ENCODE measurements around the gene HRH1. TPM values are rescaled to one million over a fixed set of nuclear protein-coding genes. Genes with fewer than 3 reads are reported as not detected.

Gene HRH1
- total RNA-seq, 2 experiments from 2014 or later, result not detected

DNA sequence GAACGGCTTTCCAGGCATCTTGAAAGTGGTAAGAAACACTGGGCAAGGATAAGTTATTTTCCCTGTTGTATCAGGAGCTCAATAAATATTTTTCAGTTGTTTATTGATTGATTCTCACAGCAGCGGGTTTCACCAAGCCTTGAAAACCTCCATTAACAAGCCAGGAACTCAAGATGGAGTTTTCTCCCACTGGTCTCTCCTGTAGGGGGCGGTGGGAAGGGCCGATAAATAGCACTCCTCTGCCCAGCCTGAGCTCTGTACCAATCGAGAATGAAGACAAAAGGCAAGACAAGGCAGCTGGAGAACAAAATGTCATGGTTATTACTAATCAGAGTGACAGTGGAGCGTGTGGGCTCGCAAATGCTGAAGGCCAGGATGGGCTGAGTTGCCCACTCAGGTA lies 7.4 kb downstream of the HRH1 start:
- H3K9me3 Mint-ChIP-seq, result no peaks in the 10 kb centered on the region
- POLR2A ChIA-PET, result no interaction called here

DNA sequence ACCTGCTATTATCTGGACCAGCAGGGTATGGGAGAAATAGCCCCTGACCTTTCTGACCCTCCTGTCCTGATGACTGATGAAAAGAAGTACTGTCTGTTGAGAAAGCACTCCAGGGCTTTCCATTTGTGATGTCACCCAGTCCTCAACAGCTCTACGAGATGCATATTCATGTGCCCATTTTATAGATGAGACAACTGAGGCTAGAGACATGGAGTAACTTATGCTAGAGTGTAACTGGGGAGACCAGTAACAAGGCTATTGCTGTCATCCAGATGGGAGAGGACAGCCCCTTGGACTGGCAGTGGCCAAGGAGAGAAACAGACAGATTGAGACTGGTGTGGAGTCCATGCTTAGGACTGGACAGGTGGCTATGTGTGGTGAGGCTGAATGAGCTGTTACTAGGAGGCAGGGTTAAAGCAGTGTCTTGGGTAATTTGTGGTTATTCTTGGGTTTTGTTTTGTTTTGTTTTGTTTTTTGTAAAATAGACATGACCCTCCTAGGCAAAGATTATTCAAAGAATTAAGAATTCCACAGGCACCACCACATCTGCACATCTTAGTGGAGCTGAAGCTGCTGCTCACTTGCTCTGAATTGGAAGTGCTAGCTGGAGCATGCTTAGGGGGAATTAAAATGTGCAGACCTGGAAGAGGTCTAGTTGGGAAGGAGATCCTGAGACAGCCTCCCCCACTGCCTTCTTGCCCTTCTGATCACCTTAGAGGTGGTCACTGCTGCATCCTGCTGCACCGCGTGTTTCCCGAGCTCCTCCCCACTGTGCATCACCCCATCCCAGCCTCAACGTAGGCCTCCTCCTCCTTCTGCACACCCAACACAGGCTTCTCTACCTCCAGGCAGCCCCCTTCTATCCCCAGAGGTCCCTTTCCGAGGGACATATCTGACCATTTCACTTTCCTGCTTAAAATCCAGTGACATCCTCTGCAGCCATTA lies 8.4 kb downstream of the HRH1 start:
- Histone ChIP-seq H3K4me3 (ENCODE audit: low read length) (no peak overlapping the region), H3K9me3 (ENCODE audit: control insufficient read depth in 1 of 2, insufficient read depth in 1 of 2, low read length in 2 of 2) (no peaks in the 10 kb centered on the region), H3K27me3 (ENCODE audit: control insufficient read depth in 1 of 2, insufficient read depth in 2 of 2, low read length in 2 of 2) (peaks cover 0 to 5% of the 10 kb centered on the region in 2 experiments), H3K4me1 (ENCODE audit: insufficient read depth, low read length) (no peaks in the 10 kb centered on the region), H3K36me3 (ENCODE audit: insufficient read depth, low read length) (no peaks in the 10 kb centered on the region), H3K27ac (ENCODE audit: low read depth in 1 of 2, low read length in 2 of 2) (no peak overlapping the region)
- Mint-ChIP-seq H3K36me3 (ENCODE audit: low read depth) (no peaks in the 10 kb centered on the region), H3K4me3 (no peak overlapping the region), H3K27ac (no peak overlapping the region), H3K4me1 (ENCODE audit: low read depth) (no peaks in the 10 kb centered on the region), H3K27me3 (peaks cover 36% of the 10 kb centered on the region), H3K9me3 (no peaks in the 10 kb centered on the region)
- intact Hi-C loops (cut with DNase I, micrococcal nuclease), result no loop called here
- ChIA-PET POLR2A (no interaction called here), CTCF (no interaction called here)
- DNase-seq (no peak), ATAC-seq (ENCODE audit: poor library complexity) (no peak)
- TF ChIP-seq, protein P1, sequence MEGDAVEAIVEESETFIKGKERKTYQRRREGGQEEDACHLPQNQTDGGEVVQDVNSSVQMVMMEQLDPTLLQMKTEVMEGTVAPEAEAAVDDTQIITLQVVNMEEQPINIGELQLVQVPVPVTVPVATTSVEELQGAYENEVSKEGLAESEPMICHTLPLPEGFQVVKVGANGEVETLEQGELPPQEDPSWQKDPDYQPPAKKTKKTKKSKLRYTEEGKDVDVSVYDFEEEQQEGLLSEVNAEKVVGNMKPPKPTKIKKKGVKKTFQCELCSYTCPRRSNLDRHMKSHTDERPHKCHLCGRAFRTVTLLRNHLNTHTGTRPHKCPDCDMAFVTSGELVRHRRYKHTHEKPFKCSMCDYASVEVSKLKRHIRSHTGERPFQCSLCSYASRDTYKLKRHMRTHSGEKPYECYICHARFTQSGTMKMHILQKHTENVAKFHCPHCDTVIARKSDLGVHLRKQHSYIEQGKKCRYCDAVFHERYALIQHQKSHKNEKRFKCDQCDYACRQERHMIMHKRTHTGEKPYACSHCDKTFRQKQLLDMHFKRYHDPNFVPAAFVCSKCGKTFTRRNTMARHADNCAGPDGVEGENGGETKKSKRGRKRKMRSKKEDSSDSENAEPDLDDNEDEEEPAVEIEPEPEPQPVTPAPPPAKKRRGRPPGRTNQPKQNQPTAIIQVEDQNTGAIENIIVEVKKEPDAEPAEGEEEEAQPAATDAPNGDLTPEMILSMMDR (IDR thresholded peaks at IDR 0.05), result no peak

More for the DNA sequence above, 7.4 kb downstream of the HRH1 start:
- intact Hi-C loops (cut with DNase I, micrococcal nuclease), result no loop called here
- Histone ChIP-seq H3K4me3 (ENCODE audit: low read length) (no peak overlapping the region), H3K27me3 (ENCODE audit: control insufficient read depth in 1 of 2, insufficient read depth in 2 of 2, low read length in 2 of 2) (peaks cover 0 to 10% of the 10 kb centered on the region in 2 experiments), H3K27ac (ENCODE audit: low read depth in 1 of 2, low read length in 2 of 2) (no peak overlapping the region), H3K9me3 (ENCODE audit: control insufficient read depth in 1 of 2, insufficient read depth in 1 of 2, low read length in 2 of 2) (no peaks in the 10 kb centered on the region), H3K4me1 (ENCODE audit: insufficient read depth, low read length) (no peaks in the 10 kb centered on the region), H3K36me3 (ENCODE audit: insufficient read depth, low read length) (no peaks in the 10 kb centered on the region)
- H3K27ac Mint-ChIP-seq, result no peak overlapping the region
- H3K4me1 Mint-ChIP-seq (ENCODE audit: low read depth), result no peaks in the 10 kb centered on the region
- H3K4me3 Mint-ChIP-seq, result no peak overlapping the region
- TF ChIP-seq, protein P1 (IDR thresholded peaks at IDR 0.05), result no peak
- DNase-seq, result no peak
- CTCF ChIA-PET, result no interaction called here
- no peak for ATAC-seq (ENCODE audit: poor library complexity)
- H3K36me3 Mint-ChIP-seq (ENCODE audit: low read depth), result no peaks in the 10 kb centered on the region
- H3K27me3 Mint-ChIP-seq, result peaks cover 46% of the 10 kb centered on the region

DNA sequence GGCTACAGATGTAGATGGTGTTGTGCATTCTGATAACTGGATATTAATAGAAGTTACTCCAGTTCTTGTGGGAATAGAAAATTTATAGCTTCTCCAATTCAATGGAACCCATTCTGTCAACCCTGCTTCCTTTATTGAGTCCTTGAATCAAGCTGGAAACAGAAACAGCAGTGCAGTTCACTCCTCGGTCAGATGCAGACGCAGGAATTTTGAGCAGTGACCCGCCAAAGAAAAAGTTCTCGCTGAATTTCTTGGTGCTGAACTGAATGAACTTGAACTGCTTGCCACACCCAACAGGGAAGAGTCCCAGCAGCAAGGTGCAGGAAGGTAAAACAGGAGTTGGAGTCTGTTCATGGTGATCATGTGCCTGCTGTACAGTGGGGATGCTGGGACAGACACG lies 10.3 kb downstream of the HRH1 start:
- ChIA-PET POLR2A (no interaction called here), CTCF (no interaction called here)
- intact Hi-C loops (cut with DNase I, micrococcal nuclease), result no loop called here
- TF ChIP-seq, protein P1 (IDR thresholded peaks at IDR 0.05), result no peak
- peaks cover 28% of the 10 kb centered on the region for H3K27me3 Mint-ChIP-seq
- no peaks in the 10 kb centered on the region for H3K36me3 ChIP-seq (ENCODE audit: insufficient read depth, low read length)
- ATAC-seq (ENCODE audit: poor library complexity), result no peak
- no peaks in the 10 kb centered on the region for H3K4me1 ChIP-seq (ENCODE audit: insufficient read depth, low read length)
- H3K4me1 Mint-ChIP-seq (ENCODE audit: low read depth), result no peaks in the 10 kb centered on the region
- no peaks in the 10 kb centered on the region for H3K9me3 Mint-ChIP-seq
- no peak overlapping the region for H3K4me3 ChIP-seq (ENCODE audit: low read length)
- no peaks in the 10 kb centered on the region for H3K9me3 ChIP-seq (ENCODE audit: control insufficient read depth in 1 of 2, insufficient read depth in 1 of 2, low read length in 2 of 2)
- no peak for DNase-seq
- H3K27me3 ChIP-seq (ENCODE audit: control insufficient read depth in 1 of 2, insufficient read depth in 2 of 2, low read length in 2 of 2), result no peaks in the 10 kb centered on the region
- H3K27ac Mint-ChIP-seq, result no peak overlapping the region
- no peak overlapping the region for H3K4me3 Mint-ChIP-seq
- H3K27ac ChIP-seq (ENCODE audit: low read depth in 1 of 2, low read length in 2 of 2), result no peak overlapping the region
- H3K36me3 Mint-ChIP-seq (ENCODE audit: low read depth), result no peaks in the 10 kb centered on the region

Measured in CD4-positive, alpha-beta T cell (primary cell).